OCI-LY7 (cell line): Measurements from ENCODE around the gene SMC4. TPM values are rescaled to one million over a fixed set of nuclear protein-coding genes. Genes with fewer than 3 reads are reported as not detected.

ENCODE experiments used
- BruUV-seq: library from RNA; stranded (reverse); fragments of 400-500 nt; replicated peaks from 2 replicates; lab custom pipeline; 2021; lab: Mats Ljungman, UMichigan
- CTCF ChIA-PET: fragments of 300-600 bp; sonication (Branson Sonifier 250); formaldehyde crosslinking; loops from one replicate; lab custom pipeline; 2022; ENCODE audit warnings: antibody characterized with exemption; ENCODE audit not compliant: unreplicated experiment; lab: Charles Lee
- POLR2A ChIA-PET: fragments of 300-600 bp; sonication (Branson Sonifier 250); formaldehyde crosslinking; loops from one replicate; lab custom pipeline; 2022; ENCODE audit warnings: antibody characterized with exemption; lab: Charles Lee
- DNase-seq: peaks from one replicate; pipeline ENCODE4 v3.0.0-alpha.2; 2015; ENCODE audit warnings: low spot score
- H2AFZ ChIP-seq: fragments of 200-600 bp; sonication (generic), shearing (Covaris generic); 2 replicates; pipeline ENCODE4 v1.6.1; 2014; ENCODE audit warnings: mild to moderate bottlenecking, antibody characterized with exemption, low read length, moderate library complexity
- H3K27ac ChIP-seq: fragments of 200-600 bp; sonication (generic); 2 replicates; pipeline ENCODE4 v1.5.1; 2014; ENCODE audit warnings: mixed run types, low read depth, mild to moderate bottlenecking, moderate library complexity, low read length, inconsistent platforms; ENCODE audit not compliant: poor library complexity, severe bottlenecking
- H3K36me3 ChIP-seq: fragments of 200-600 bp; sonication (generic); 2 replicates; pipeline ENCODE4 v1.6.1; 2014; ENCODE audit warnings: mild to moderate bottlenecking, antibody characterized with exemption, low read length, moderate library complexity, mixed read lengths; ENCODE audit not compliant: insufficient read depth
- H3K4me1 ChIP-seq: fragments of 200-600 bp; sonication (generic); 2 replicates; pipeline ENCODE4 v1.5.1; 2014; ENCODE audit warnings: mild to moderate bottlenecking, low read length; ENCODE audit not compliant: insufficient read depth, poor library complexity, severe bottlenecking
- H3K4me2 ChIP-seq: fragments of 200-600 bp; sonication (generic); 2 replicates; pipeline ENCODE4 v1.6.1; 2014; ENCODE audit warnings: mild to moderate bottlenecking, low read length
- H3K4me3 ChIP-seq: fragments of 200-600 bp; sonication (generic); 2 replicates; pipeline ENCODE4 v1.5.1; 2014; ENCODE audit warnings: mild to moderate bottlenecking, low read depth, low read length; ENCODE audit not compliant: poor library complexity, severe bottlenecking
- H3K79me2 ChIP-seq: fragments of 200-600 bp; sonication (generic); 2 replicates; pipeline ENCODE4 v1.6.1; 2016; ENCODE audit warnings: low read depth, mild to moderate bottlenecking, low read length, moderate library complexity, mixed read lengths; ENCODE audit not compliant: insufficient read depth
- H3K9me2 ChIP-seq: fragments of 200-600 bp; sonication (generic); 2 replicates; pipeline ENCODE4 v1.6.1; 2016; ENCODE audit warnings: mild to moderate bottlenecking, low read length, mixed read lengths; ENCODE audit not compliant: insufficient read depth
- H3K9me3 ChIP-seq: fragments of 200-600 bp; sonication (generic); 2 replicates; pipeline ENCODE4 v1.6.1; 2014; ENCODE audit warnings: mild to moderate bottlenecking, mixed run types, low read length, mixed read lengths
- H4K20me1 ChIP-seq: fragments of 200-600 bp; sonication (generic); 2 replicates; pipeline ENCODE4 v1.6.1; 2014; ENCODE audit warnings: mild to moderate bottlenecking, antibody characterized with exemption, low read length, moderate library complexity, mixed read lengths; ENCODE audit not compliant: insufficient read depth
- EZH2phosphoT487 ChIP-seq: fragments of 200-600 bp; sonication (generic); IDR thresholded peaks from 2 replicates; pipeline ENCODE4 v1.6.1; 2018; ENCODE audit warnings: low read depth, borderline replicate concordance, mild to moderate bottlenecking, mixed run types, antibody characterized with exemption, low read length, moderate library complexity, mixed read lengths
- intact Hi-C: fragments of 100-400 bp; cut with micrococcal nuclease; formaldehyde crosslinking; loops from one replicate; pipeline ENCODE4 v1.10.0; 2022; ENCODE audit not compliant: unreplicated experiment
- total RNA-seq, 2 experiments: library from RNA; depleted of rRNA in 1 of 2; stranded (reverse); fragments of >200 nt in 1 of 2; shearing (Covaris generic) in 1 of 2; gene quantifications; 2 replicates each; pipeline ENCODE4 v1.2.3, GENCODE V29; 2014 to 2022
- TF ChIP-seq, protein P1 (sequence below): fragments of 200-600 bp; sonication (generic); conservative IDR thresholded peaks from 2 replicates; pipeline ENCODE4 v1.5.1; 2014; ENCODE audit warnings: mild to moderate bottlenecking, antibody characterized with exemption, low read length, moderate library complexity, mixed read lengths

Gene SMC4
- total RNA-seq, 2 experiments from 2014 or later = 316 to 352 TPM

DNA sequence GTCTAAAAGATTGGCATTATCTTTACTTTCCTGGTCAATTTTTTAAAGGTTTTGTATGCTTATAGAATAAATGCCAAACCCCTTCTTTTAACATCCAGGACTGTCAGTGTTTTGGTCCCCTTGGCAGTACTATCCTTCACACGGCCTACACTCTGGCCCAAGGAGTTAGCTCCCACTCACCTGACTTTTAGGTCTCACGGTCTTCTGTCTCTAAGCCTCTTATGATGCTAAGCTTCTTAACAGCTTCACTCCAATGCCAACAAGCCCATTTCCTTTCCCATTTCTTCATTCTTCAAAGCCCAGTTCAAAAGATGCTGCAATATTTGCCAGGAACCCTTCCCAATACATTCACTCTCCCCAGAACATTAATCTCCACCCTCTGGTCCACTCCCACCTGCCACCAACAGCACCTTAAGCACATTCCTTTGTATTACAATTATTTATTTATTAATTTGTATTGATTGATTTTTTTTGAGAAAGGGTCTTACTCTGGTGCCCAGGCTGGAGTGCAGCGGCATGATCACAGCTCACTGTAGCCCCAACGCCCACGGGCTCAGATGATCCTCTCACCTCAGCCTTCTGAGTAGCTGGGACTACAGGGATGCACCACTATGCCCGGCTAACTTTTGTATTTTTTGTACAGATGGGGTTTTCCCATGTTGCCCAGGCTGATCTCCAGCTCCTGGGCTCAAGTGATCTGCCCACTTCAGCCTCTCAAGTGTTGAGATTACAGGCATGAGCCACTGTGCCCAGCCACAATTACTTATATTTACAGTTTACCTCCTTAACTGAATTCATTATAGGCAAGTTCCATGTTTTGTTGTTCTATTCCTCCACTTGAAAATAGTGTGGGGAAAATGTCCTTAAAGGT lies 28.2 kb upstream of the SMC4 start:
- no peak for DNase-seq
- intact Hi-C loops = no loop called here
- Histone ChIP-seq H2AFZ (no peak overlapping the region), H3K4me2 (no peak overlapping the region), H3K27ac (no peak overlapping the region), H4K20me1 (no peaks in the 10 kb centered on the region), H3K79me2 (no peaks in the 10 kb centered on the region), H3K4me3 (no peak overlapping the region), H3K9me3 (no peaks in the 10 kb centered on the region), H3K4me1 (peaks cover 14% of the 10 kb centered on the region), H3K36me3 (peaks cover 38% of the 10 kb centered on the region), H3K9me2 (no peaks in the 10 kb centered on the region)
- TF ChIP-seq EZH2phosphoT487 = no peak
- ChIA-PET POLR2A (interaction anchor here (0.7 kb wide), 1 partner anchor 24 kb away, joined by 3 read pairs; no protein-coding TSS in a partner anchor), CTCF (no interaction called here)
- no TSS peak for BruUV-seq

DNA sequence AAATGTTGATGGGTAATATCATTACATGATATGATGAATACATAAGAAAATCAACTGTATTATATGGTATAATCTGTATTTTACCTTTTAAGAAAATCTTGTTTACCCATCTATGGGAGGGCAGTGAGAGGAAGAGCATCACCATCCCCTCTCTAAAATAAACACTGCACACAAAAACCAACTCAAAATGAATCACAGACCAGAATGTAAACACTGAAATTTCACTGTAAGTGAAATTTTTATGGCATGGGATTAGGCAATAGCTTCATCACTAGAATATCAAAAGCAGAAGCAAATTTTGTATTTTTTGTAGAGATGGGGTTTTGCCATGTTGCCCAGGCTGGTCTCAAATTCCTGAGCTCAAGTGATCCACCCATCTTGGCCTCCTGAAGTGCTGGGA lies 26.7 kb upstream of the SMC4 start:
- POLR2A ChIA-PET = no interaction called here
- BruUV-seq = no TSS peak
- Histone ChIP-seq H3K4me2 (no peak overlapping the region), H3K36me3 (peaks cover 45% of the 10 kb centered on the region), H3K79me2 (no peaks in the 10 kb centered on the region), H4K20me1 (no peaks in the 10 kb centered on the region), H2AFZ (no peak overlapping the region), H3K4me3 (no peak overlapping the region), H3K4me1 (peaks cover 14% of the 10 kb centered on the region), H3K9me3 (no peaks in the 10 kb centered on the region), H3K27ac (no peak overlapping the region), H3K9me2 (no peaks in the 10 kb centered on the region)
- TF ChIP-seq, protein P1, sequence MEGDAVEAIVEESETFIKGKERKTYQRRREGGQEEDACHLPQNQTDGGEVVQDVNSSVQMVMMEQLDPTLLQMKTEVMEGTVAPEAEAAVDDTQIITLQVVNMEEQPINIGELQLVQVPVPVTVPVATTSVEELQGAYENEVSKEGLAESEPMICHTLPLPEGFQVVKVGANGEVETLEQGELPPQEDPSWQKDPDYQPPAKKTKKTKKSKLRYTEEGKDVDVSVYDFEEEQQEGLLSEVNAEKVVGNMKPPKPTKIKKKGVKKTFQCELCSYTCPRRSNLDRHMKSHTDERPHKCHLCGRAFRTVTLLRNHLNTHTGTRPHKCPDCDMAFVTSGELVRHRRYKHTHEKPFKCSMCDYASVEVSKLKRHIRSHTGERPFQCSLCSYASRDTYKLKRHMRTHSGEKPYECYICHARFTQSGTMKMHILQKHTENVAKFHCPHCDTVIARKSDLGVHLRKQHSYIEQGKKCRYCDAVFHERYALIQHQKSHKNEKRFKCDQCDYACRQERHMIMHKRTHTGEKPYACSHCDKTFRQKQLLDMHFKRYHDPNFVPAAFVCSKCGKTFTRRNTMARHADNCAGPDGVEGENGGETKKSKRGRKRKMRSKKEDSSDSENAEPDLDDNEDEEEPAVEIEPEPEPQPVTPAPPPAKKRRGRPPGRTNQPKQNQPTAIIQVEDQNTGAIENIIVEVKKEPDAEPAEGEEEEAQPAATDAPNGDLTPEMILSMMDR = no peak
- TF ChIP-seq EZH2phosphoT487 = no peak
- no peak for DNase-seq
- intact Hi-C loops = no loop called here
- CTCF ChIA-PET = no interaction called here

DNA sequence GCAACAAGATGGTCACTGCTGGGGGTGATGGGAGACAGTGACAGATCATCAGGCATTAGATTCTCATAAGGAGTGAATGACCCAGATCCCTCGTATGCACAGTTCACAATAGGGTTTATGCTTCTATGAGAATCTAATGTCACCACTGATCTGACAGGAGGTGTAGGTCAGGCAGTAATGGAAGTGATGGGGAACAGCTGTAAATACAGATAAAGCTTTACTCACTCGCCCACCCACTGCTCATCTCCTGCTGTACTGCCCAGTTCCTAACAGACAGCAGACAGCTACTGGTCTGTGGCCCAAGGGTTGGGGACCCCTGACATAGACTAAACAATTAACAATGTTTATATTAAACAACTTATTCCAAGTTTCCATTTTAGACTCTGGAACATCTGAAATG lies 25.8 kb upstream of the SMC4 start:
- peaks cover 14% of the 10 kb centered on the region for H3K4me1 ChIP-seq
- peaks cover 43% of the 10 kb centered on the region for H3K36me3 ChIP-seq
- H3K27ac ChIP-seq = no peak overlapping the region
- POLR2A ChIA-PET = no interaction called here
- no peak overlapping the region for H3K4me2 ChIP-seq
- H3K4me3 ChIP-seq = no peak overlapping the region
- H2AFZ ChIP-seq = no peak overlapping the region
- H3K9me2 ChIP-seq = no peaks in the 10 kb centered on the region
- no peaks in the 10 kb centered on the region for H4K20me1 ChIP-seq
- DNase-seq = no peak
- H3K79me2 ChIP-seq = no peaks in the 10 kb centered on the region
- intact Hi-C loops = no loop called here
- CTCF ChIA-PET = no interaction called here
- no TSS peak for BruUV-seq
- H3K9me3 ChIP-seq = no peaks in the 10 kb centered on the region
- TF ChIP-seq, protein P1 = no peak
